H1 (cell line): Measurements from ENCODE around the gene PLA2R1. TPM values are rescaled to one million over a fixed set of nuclear protein-coding genes. Genes with fewer than 3 reads are reported as not detected.
A peak's percentile ranks its signal among the peaks of the same experiment; 100 is the strongest.

Experiments used
- CTCF ChIA-PET: fragments of 300-600 bp; sonication (Branson Sonifier 250); formaldehyde crosslinking; loops from one replicate; lab custom pipeline; 2021; ENCODE audit not compliant: partially characterized antibody; lab: Charles Lee
- POLR2A ChIA-PET: fragments of 300-600 bp; sonication (Branson Sonifier 250); formaldehyde crosslinking; loops from one replicate; lab custom pipeline; 2021; ENCODE audit warnings: inconsistent platforms; ENCODE audit not compliant: partially characterized antibody; lab: Charles Lee
- DNase-seq, 2 experiments: peaks; one replicate each; pipeline versions ENCODE4 v3.0.0 to v3.0.0-alpha.2; 2010 to 2022; ENCODE audit warnings: low spot score in 2 of 2, low read depth in 1 of 2, mixed read lengths in 1 of 2
- FAIRE-seq: peaks from 2 replicates; lab custom pipeline; 2011; peaks lifted over from hg19 to GRCh38; lab: Jason Lieb, UNC
- H2AFZ ChIP-seq: 2 replicates; pipeline ENCODE4 v1.8.1; 2012; ENCODE audit warnings: low read length, inconsistent platforms
- H2AK5ac ChIP-seq: 2 replicates; pipeline ENCODE4 v1.6.1; 2013; ENCODE audit warnings: low read depth, low read length
- H2BK120ac ChIP-seq: replicated peaks from 2 replicates; pipeline ENCODE3; 2013; ENCODE audit warnings: low read depth, low read length, inconsistent platforms
- H2BK12ac ChIP-seq: 2 replicates; pipeline ENCODE4 v1.6.1; 2013; ENCODE audit warnings: low read depth, low read length
- H2BK15ac ChIP-seq: 2 replicates; pipeline ENCODE4 v1.6.1; 2013; ENCODE audit warnings: low read length
- H2BK20ac ChIP-seq: 2 replicates; pipeline ENCODE4 v1.6.1; 2013; ENCODE audit warnings: low read length
- H2BK5ac ChIP-seq: 2 replicates; pipeline ENCODE4 v1.6.1; 2013; ENCODE audit warnings: low read depth, low read length
- H3K14ac ChIP-seq: 2 replicates; pipeline ENCODE4 v1.6.1; 2013; ENCODE audit warnings: inconsistent platforms; ENCODE audit not compliant: insufficient read length
- H3K18ac ChIP-seq: 2 replicates; pipeline ENCODE4 v1.6.1; 2013; ENCODE audit warnings: low read length; ENCODE audit errors: extremely low read depth
- H3K23ac ChIP-seq: 2 replicates; pipeline ENCODE4 v1.6.1; 2013; ENCODE audit warnings: inconsistent platforms; ENCODE audit not compliant: insufficient read length
- H3K23me2 ChIP-seq: 2 replicates; pipeline ENCODE4 v1.6.1; 2013; ENCODE audit warnings: low read depth, low read length
- H3K27ac ChIP-seq: 2 replicates; pipeline ENCODE4 v1.6.1; 2011; ENCODE audit warnings: low read depth, low read length, inconsistent platforms
- H3K27me3 ChIP-seq, 4 experiments: replicated peaks in 1 of 4; 1 replicate in 1 of 4; 2 replicates in 3 of 4; pipeline versions ENCODE4 v1.6.1 to v1.8.1; 2011 to 2013; ENCODE audit warnings: low read length in 3 of 4, mild to moderate bottlenecking in 3 of 4, inconsistent platforms in 2 of 4, mixed read lengths in 2 of 4, moderate library complexity in 1 of 4; ENCODE audit not compliant: control insufficient read depth in 3 of 4, insufficient read depth in 3 of 4; ENCODE audit errors: extremely low read depth in 1 of 4
- H3K36me3 ChIP-seq, 4 experiments: 2 replicates each; pipeline versions ENCODE4 v1.6.1 to v1.8.1; 2011 to 2013; ENCODE audit warnings: mild to moderate bottlenecking in 4 of 4, low read length in 3 of 4, moderate library complexity in 2 of 4, control low read depth in 1 of 4, inconsistent platforms in 1 of 4; ENCODE audit not compliant: insufficient read depth in 4 of 4, control insufficient read depth in 2 of 4
- H3K4ac ChIP-seq: replicated peaks from 2 replicates; pipeline ENCODE3; 2013; ENCODE audit warnings: low read length, low read depth, mixed read lengths, inconsistent platforms; ENCODE audit not compliant: insufficient read length
- H3K4me1 ChIP-seq, 4 experiments: replicated peaks in 1 of 4; 1 replicate in 1 of 4; 2 replicates in 3 of 4; pipeline versions ENCODE4 v1.6.1 to v1.8.1; 2011 to 2013; ENCODE audit warnings: low read length in 3 of 4, inconsistent platforms in 2 of 4, mixed read lengths in 1 of 4; ENCODE audit not compliant: insufficient read depth in 4 of 4, control insufficient read depth in 3 of 4
- H3K4me2 ChIP-seq, 2 experiments: 2 replicates each; pipeline versions ENCODE4 v1.6.1 to v1.8.1; 2011 to 2013; ENCODE audit warnings: low read depth in 2 of 2, low read length in 2 of 2, control low read depth in 1 of 2, inconsistent platforms in 1 of 2, mild to moderate bottlenecking in 1 of 2; ENCODE audit not compliant: insufficient read depth in 1 of 2
- H3K4me3 ChIP-seq, 4 experiments: fragments of 200-600, 300-600 bp in 1 of 4; sonication (generic), shearing (Covaris generic), sonication (Bioruptor Twin) in 1 of 4; 2 replicates each; pipeline versions ENCODE4 v1.5.1 to v1.8.1; 2011 to 2016; ENCODE audit warnings: low read length in 4 of 4, low read depth in 3 of 4, control low read depth in 2 of 4, inconsistent platforms in 2 of 4, mild to moderate bottlenecking in 2 of 4, mixed read lengths in 1 of 4, moderate library complexity in 1 of 4; ENCODE audit not compliant: insufficient read depth in 2 of 4; ENCODE audit errors: extremely low read depth in 1 of 4
- H3K56ac ChIP-seq: replicated peaks from 2 replicates; pipeline ENCODE3; 2013; ENCODE audit warnings: low read depth, mild to moderate bottlenecking, mixed read lengths, low read length, inconsistent platforms; ENCODE audit not compliant: insufficient read length
- H3K79me1 ChIP-seq: 2 replicates; pipeline ENCODE4 v1.6.1; 2013; ENCODE audit warnings: low read depth, low read length, control low read depth
- H3K79me2 ChIP-seq, 2 experiments: 2 replicates each; pipeline versions ENCODE4 v1.6.1 to v1.8.1; 2012 to 2013; ENCODE audit warnings: low read length in 2 of 2, mild to moderate bottlenecking in 2 of 2, inconsistent platforms in 1 of 2; ENCODE audit not compliant: insufficient read depth in 2 of 2, control insufficient read depth in 1 of 2
- H3K9ac ChIP-seq, 4 experiments: replicated peaks in 1 of 4; 1 replicate in 1 of 4; 2 replicates in 3 of 4; pipeline versions ENCODE4 v1.6.1 to v1.8.1; 2011 to 2013; ENCODE audit warnings: low read depth in 3 of 4, low read length in 3 of 4, control low read depth in 2 of 4, mild to moderate bottlenecking in 2 of 4, moderate library complexity in 2 of 4, inconsistent platforms in 1 of 4; ENCODE audit errors: extremely low read depth in 1 of 4
- H3K9me3 ChIP-seq, 2 experiments: 2 replicates each; pipeline versions ENCODE4 v1.6.1 to v1.8.1; 2012 to 2013; ENCODE audit warnings: mild to moderate bottlenecking in 2 of 2, moderate library complexity in 2 of 2, control low read depth in 1 of 2, inconsistent platforms in 1 of 2, low read depth in 1 of 2, low read length in 1 of 2, mixed read lengths in 1 of 2; ENCODE audit not compliant: insufficient read depth in 2 of 2
- H4K20me1 ChIP-seq, 2 experiments: replicated peaks in 1 of 2; 2 replicates each; pipeline versions ENCODE3 to v1.8.1; 2011 to 2013; ENCODE audit warnings: inconsistent platforms in 2 of 2, low read length in 2 of 2, mild to moderate bottlenecking in 1 of 2; ENCODE audit not compliant: insufficient read depth in 2 of 2, control insufficient read depth in 1 of 2
- H4K5ac ChIP-seq: 2 replicates; pipeline ENCODE4 v1.6.1; 2013; ENCODE audit warnings: low read length, low read depth, mixed read lengths, inconsistent platforms; ENCODE audit not compliant: insufficient read length
- H4K8ac ChIP-seq: 2 replicates; pipeline ENCODE4 v1.8.0; 2013; ENCODE audit warnings: mild to moderate bottlenecking, moderate library complexity, low read length, inconsistent platforms; ENCODE audit not compliant: insufficient read depth; ENCODE audit errors: extremely low read depth
- H4K91ac ChIP-seq: replicated peaks from 2 replicates; pipeline ENCODE3; 2013; ENCODE audit warnings: low read length, mixed read lengths, inconsistent platforms; ENCODE audit not compliant: insufficient read length
- CTCF ChIP-seq, 3 experiments: IDR thresholded peaks; 1 replicate in 2 of 3; 2 replicates in 1 of 3; pipeline versions ENCODE4 v1.5.1 to v1.6.1; 2011; ENCODE audit warnings: low read length in 3 of 3, mild to moderate bottlenecking in 3 of 3, inconsistent platforms in 2 of 3, low read depth in 1 of 3, moderate library complexity in 1 of 3; ENCODE audit not compliant: insufficient read depth in 1 of 3; ENCODE audit errors: control extremely low read depth in 1 of 3
- HDAC6 ChIP-seq: IDR thresholded peaks from one replicate; pipeline ENCODE4 v1.7.1; 2012; ENCODE audit warnings: low read depth, mild to moderate bottlenecking, inconsistent platforms, low read length, moderate library complexity
- POU5F1 ChIP-seq: IDR thresholded peaks from 2 replicates; pipeline ENCODE4 v1.6.1; 2011; ENCODE audit warnings: low read depth, mild to moderate bottlenecking, low read length, moderate library complexity
- RAD21 ChIP-seq, 2 experiments: IDR thresholded peaks in 1 of 2; conservative IDR thresholded peaks in 1 of 2; 2 replicates each; pipeline ENCODE4 v1.6.1; 2011; ENCODE audit warnings: low read depth in 2 of 2, low read length in 2 of 2, improper control_type of control experiment in 1 of 2, inconsistent platforms in 1 of 2, mild to moderate bottlenecking in 1 of 2, moderate library complexity in 1 of 2
- TBP ChIP-seq: IDR thresholded peaks from 2 replicates; pipeline ENCODE4 v1.6.1; 2011; ENCODE audit warnings: low read depth, low read length, improper control_type of control experiment
- WGBS, 2 experiments: shearing (Covaris generic) in 1 of 2; methylation state at CpG; one replicate each; pipeline versions ENCODE4 v1.1.6 to v1.1.7; 2013 to 2015; ENCODE audit warnings: low lambda C conversion rate in 2 of 2, mixed read lengths in 2 of 2, inconsistent platforms in 1 of 2, low coverage in 1 of 2, missing lambda C conversion rate in 1 of 2; ENCODE audit not compliant: insufficient replicate concordance in 2 of 2, insufficient coverage in 1 of 2, insufficient read length in 1 of 2; ENCODE audit errors: extremely low coverage in 1 of 2, missing lambda C conversion rate in 1 of 2; 5-methylcytosine and 5-hydroxymethylcytosine counted together
- polyA plus RNA-seq, 7 experiments: library from polyadenylated mRNA; depleted of rRNA in 3 of 7; stranded (reverse) in 5 of 7; unstranded in 2 of 7; fragments of >200 nt in 5 of 7; fragments of 200-250 nt in 2 of 7; gene quantifications; 1 replicate in 5 of 7; 2 replicates in 1 of 7; 4 replicates in 1 of 7; pipeline versions ENCODE4 v1.2.1 to v1.2.3, GENCODE V29; 2011 to 2013; ENCODE audit warnings: missing spikeins in 2 of 7, mixed read lengths in 2 of 7
- total RNA-seq: library from RNA; stranded (reverse); fragmentation: NEBNext Ultra II Directional; extraction: Animal tissue kit (Norgen Biotek cat#: 25700); gene quantifications from 2 replicates; pipeline ENCODE4 v1.2.1, GENCODE V29; 2021

PLA2R1 gene
- total and polyA plus RNA-seq, 2 of the 8 experiments (the other 6 are each of a cell fraction or from before 2014, with no cell fraction given) = 0.65 to 1.5 TPM

GRCh38 chr2:159989249-159989648 is 73.2 kb downstream of the PLA2R1 start:
- CTCF ChIA-PET = interaction anchor here (1.0 to 1.7 kb wide), 5 partner anchors 9 to 33 kb away, joined by 3 to 10 read pairs (median 3); no protein-coding TSS in a partner anchor
- no peak overlapping the region for H3K9ac ChIP-seq
- H3K18ac ChIP-seq = no peak overlapping the region
- H4K91ac ChIP-seq = no peak overlapping the region
- no peaks in the 10 kb centered on the region for H3K4me1 ChIP-seq
- H3K4me3 ChIP-seq = no peak overlapping the region
- H2BK12ac ChIP-seq = no peak overlapping the region
- no peak overlapping the region for H2BK5ac ChIP-seq
- 85% methylated on average over 4 of the region's 4 CpGs; no CpG with 5 or more reads in 1 of the 2 experiments for WGBS, 2 experiments
- no peaks in the 10 kb centered on the region for H3K79me2 ChIP-seq
- H3K4ac ChIP-seq = no peak overlapping the region
- POLR2A ChIA-PET = no interaction called here
- H4K8ac ChIP-seq = no peak overlapping the region
- no peaks in the 10 kb centered on the region for H3K9me3 ChIP-seq
- H3K23me2 ChIP-seq = no peaks in the 10 kb centered on the region
- H4K20me1 ChIP-seq = no peaks in the 10 kb centered on the region
- H3K14ac ChIP-seq = no peak overlapping the region
- no peak overlapping the region for H3K4me2 ChIP-seq
- H3K23ac ChIP-seq = no peak overlapping the region
- no peak overlapping the region for H2BK20ac ChIP-seq
- no peak overlapping the region for H2BK15ac ChIP-seq
- no peaks in the 10 kb centered on the region for H3K79me1 ChIP-seq
- H3K27ac ChIP-seq = no peak overlapping the region
- no peak overlapping the region for H4K5ac ChIP-seq
- no peak overlapping the region for H3K56ac ChIP-seq
- peak; percentile 28 for FAIRE-seq
- no peak overlapping the region for H2BK120ac ChIP-seq
- no peak for DNase-seq
- H2AFZ ChIP-seq = no peak overlapping the region
- no peaks in the 10 kb centered on the region for H3K36me3 ChIP-seq
- TF ChIP-seq CTCF (IDR thresholded peaks at IDR 0.05; ENCODE audit: control extremely low read depth in 1 of 3, insufficient read depth in 1 of 3, low read depth in 1 of 3, low read length in 3 of 3) (peak; percentile 20 to 30 (median 29); a peak in 2 of 4 replicates), TBP (no peak), HDAC6 (no peak), RAD21 (IDR thresholded peaks at IDR 0.05 in 1 of 2, conservative IDR thresholded peaks at IDR 0.05 in 1 of 2; ENCODE audit: low read depth in 2 of 2, low read length in 2 of 2) (peak; percentile 10 to 36; a peak in 3 of 4 replicates), POU5F1 (no peak)
- H2AK5ac ChIP-seq = no peak overlapping the region
- H3K27me3 ChIP-seq = peaks cover 0 to 3% (median 0%) of the 10 kb centered on the region in 4 experiments; a peak in 1 of 7 replicates
